ENCODE data around the gene SCRN3. TPM values are rescaled to one million over a fixed set of nuclear protein-coding genes. Genes with fewer than 3 reads are reported as not detected.
"Not testable (repeated sequence)": the region's sequence is repeated elsewhere in the genome, so short reads cannot be mapped to it uniquely, and the experiment has no call there.

SCRN3 gene
- total RNA-seq, 1 donor from 2014 or later = 2.3 TPM

DNA sequence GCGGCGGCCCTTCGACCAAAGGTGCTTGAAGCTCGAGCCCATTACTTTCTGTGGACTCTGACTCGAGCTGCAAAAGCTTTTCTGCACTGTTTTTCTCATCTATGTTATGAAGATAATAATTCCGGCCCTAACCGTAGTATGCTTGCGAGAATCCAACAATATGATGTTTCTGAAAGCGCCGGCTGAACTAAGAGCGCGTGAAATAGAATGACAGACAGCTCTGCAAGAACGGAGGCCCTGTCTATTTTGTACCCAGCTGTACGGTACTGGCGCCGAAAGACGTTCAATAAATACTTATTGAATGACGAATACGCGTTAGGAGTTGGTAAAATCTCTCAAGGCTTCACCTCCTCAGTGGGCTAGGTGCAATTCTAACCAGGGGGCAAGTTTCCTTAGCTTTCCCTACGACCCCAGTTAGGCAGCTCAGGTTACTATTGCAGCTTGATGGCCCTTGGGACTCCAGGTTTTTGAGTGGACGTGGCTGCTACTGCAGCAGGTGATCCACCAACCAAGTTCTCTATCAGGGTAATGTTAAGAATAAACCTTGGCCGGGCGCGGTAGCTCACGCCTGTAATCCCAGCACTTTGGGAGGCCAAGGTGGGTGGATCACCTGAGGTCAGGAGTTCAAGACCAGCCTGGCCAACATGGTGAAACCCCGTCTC lies 570 bp downstream of the SCRN3 start:
- TF ChIP-seq, protein P1, sequence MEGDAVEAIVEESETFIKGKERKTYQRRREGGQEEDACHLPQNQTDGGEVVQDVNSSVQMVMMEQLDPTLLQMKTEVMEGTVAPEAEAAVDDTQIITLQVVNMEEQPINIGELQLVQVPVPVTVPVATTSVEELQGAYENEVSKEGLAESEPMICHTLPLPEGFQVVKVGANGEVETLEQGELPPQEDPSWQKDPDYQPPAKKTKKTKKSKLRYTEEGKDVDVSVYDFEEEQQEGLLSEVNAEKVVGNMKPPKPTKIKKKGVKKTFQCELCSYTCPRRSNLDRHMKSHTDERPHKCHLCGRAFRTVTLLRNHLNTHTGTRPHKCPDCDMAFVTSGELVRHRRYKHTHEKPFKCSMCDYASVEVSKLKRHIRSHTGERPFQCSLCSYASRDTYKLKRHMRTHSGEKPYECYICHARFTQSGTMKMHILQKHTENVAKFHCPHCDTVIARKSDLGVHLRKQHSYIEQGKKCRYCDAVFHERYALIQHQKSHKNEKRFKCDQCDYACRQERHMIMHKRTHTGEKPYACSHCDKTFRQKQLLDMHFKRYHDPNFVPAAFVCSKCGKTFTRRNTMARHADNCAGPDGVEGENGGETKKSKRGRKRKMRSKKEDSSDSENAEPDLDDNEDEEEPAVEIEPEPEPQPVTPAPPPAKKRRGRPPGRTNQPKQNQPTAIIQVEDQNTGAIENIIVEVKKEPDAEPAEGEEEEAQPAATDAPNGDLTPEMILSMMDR (IDR thresholded peaks at IDR 0.05) = no peak
- H3K4me1 ChIP-seq = peaks cover 5 to 18% of the 10 kb centered on the region in 2 donors

GRCh38 chr2:174397773-174398172 lies 2.2 kb downstream of the SCRN3 start:
- TF ChIP-seq, protein P1 (IDR thresholded peaks at IDR 0.05) = no peak
- H3K27me3 ChIP-seq = no peaks in the 10 kb centered on the region
- H3K4me3 ChIP-seq = no peak overlapping the region
- peaks cover 5 to 15% of the 10 kb centered on the region in 2 donors for H3K4me1 ChIP-seq
- no peak for DNase-seq (ENCODE audit: low spot score in 2 of 2)
- no peaks in the 10 kb centered on the region for H3K9me3 ChIP-seq
- H3K36me3 ChIP-seq = peaks cover 8 to 18% of the 10 kb centered on the region in 2 donors
- H3K27ac ChIP-seq = no peak overlapping the region
- intact Hi-C loops (cut with DNase I) = loop anchor here (5.0 kb wide), 1 partner anchor 90 kb away; the partner anchor contains the start of gene GPR155

More for the DNA sequence above, 570 bp downstream of the SCRN3 start:
- peak overlapping the region; percentile 58 to 75 for H3K27ac ChIP-seq
- H3K36me3 ChIP-seq = peaks cover 3 to 5% of the 10 kb centered on the region in 2 donors
- DNase-seq (ENCODE audit: low spot score in 2 of 2) = no peak
- intact Hi-C loops (cut with DNase I) = loop anchor here (5.0 kb wide), 1 partner anchor 91 kb away; the partner anchor contains the start of gene GPR155
- H3K27me3 ChIP-seq = no peaks in the 10 kb centered on the region
- peak overlapping the region; percentile 76 to 91 for H3K4me3 ChIP-seq
- no peaks in the 10 kb centered on the region for H3K9me3 ChIP-seq

- Histone ChIP-seq H3K9me3 (no peaks in the 10 kb centered on the region), H3K36me3 (peaks cover 8 to 29% of the 10 kb centered on the region in 2 donors), H3K4me3 (no peak overlapping the region), H3K27ac (no peak overlapping the region), H3K4me1 (peaks cover 2 to 9% of the 10 kb centered on the region in 2 donors), H3K27me3 (no peaks in the 10 kb centered on the region)
- DNase-seq (ENCODE audit: low spot score in 2 of 2) = no peak
- TF ChIP-seq, protein P1 (IDR thresholded peaks at IDR 0.05) = no peak
- intact Hi-C loops (cut with DNase I) = loop anchor here (5.0 kb wide), 1 partner anchor 88 kb away; the partner anchor contains the start of gene GPR155
These were observed 3.6 kb downstream of the SCRN3 start for GRCh38 chr2:174399171-174399570.

DNA sequence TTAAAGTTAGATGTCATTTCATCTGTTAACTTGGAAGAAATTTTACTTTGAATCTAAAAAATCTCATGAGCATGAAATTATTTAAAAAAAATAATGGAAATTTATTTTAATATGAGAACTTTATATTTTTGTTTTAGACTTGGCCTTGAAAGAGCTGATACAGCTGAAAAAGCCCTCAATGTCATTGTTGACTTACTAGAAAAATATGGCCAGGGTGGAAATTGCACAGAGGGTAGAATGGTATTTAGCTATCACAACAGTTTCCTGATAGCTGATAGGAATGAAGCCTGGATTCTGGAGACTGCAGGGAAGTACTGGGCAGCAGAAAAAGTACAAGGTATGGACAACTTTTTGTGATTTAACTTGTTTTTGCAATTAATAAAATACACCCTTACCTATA lies 5.3 kb downstream of the SCRN3 start:
- Histone ChIP-seq H3K9me3 (no peaks in the 10 kb centered on the region), H3K4me3 (no peak overlapping the region), H3K36me3 (peaks cover 8 to 30% of the 10 kb centered on the region in 2 donors), H3K27me3 (no peaks in the 10 kb centered on the region), H3K4me1 (peaks cover 0 to 6% of the 10 kb centered on the region in 2 donors), H3K27ac (no peak overlapping the region)
- DNase-seq (ENCODE audit: low spot score in 2 of 2) = no peak
- TF ChIP-seq, protein P1 (IDR thresholded peaks at IDR 0.05) = no peak
- intact Hi-C loops (cut with DNase I) = no loop called here

DNA sequence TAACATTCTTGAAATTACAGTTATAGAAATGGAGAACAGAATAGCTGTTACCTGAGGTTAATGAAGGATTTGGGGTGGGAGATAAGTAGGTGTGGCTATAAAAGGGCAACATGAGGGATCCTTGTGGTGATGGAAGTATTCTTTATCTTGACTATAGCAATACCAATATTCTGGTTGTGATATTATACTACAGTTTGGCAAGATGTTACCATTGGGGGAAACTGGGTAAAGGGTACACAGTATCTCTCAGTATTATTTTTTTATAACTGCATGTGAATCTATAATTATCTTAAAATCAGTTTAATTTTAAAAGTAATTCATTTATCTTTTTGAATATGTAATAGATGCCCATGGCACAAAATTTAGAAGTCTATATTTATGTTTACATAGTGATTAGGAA lies 8.1 kb downstream of the SCRN3 start:
- intact Hi-C loops (cut with DNase I) = no loop called here
- DNase-seq (ENCODE audit: low spot score in 2 of 2) = no peak
- H3K9me3 ChIP-seq = no peaks in the 10 kb centered on the region
- TF ChIP-seq, protein P1 (IDR thresholded peaks at IDR 0.05) = no peak
- H3K27me3 ChIP-seq = no peaks in the 10 kb centered on the region
- no peak overlapping the region for H3K27ac ChIP-seq
- peaks cover 8 to 30% of the 10 kb centered on the region in 2 donors for H3K36me3 ChIP-seq
- no peak overlapping the region for H3K4me3 ChIP-seq
- no peaks in the 10 kb centered on the region for H3K4me1 ChIP-seq

- H3K27me3 ChIP-seq; H3K4me1 ChIP-seq; H3K4me3 ChIP-seq; DNase-seq (ENCODE audit: low spot score in 2 of 2); H3K9me3 ChIP-seq; H3K27ac ChIP-seq; intact Hi-C loops (cut with DNase I): not testable (repeated sequence)
- peaks cover 2 to 14% of the 10 kb centered on the region in 2 donors for H3K36me3 ChIP-seq
These were observed 14.5 kb downstream of the SCRN3 start for GRCh38 chr2:174410039-174410438.
